WTC11 (cell line): ENCODE results near the gene PGAP6.

Source experiments
- ATF3 ChIP-seq: sonication (generic); formaldehyde crosslinking; conservative IDR thresholded peaks from 2 replicates; pipeline ENCODE4 v1.8.1; 2022; ENCODE audit warnings: mild to moderate bottlenecking, missing genetic modification reagents
- MYBL2 ChIP-seq: sonication (generic); formaldehyde crosslinking; IDR thresholded peaks from 2 replicates; pipeline ENCODE4 v1.8.1; 2023; ENCODE audit warnings: mild to moderate bottlenecking, moderate library complexity, missing genetic modification reagents

GRCh38 chr16:361872-362701 is 19.7 kb downstream of the PGAP6 start:
- TF ChIP-seq MYBL2 (CRISPR knock-in tag) (no peak), ATF3 (CRISPR knock-in tag) (no peak)
